A673 (cell line): ENCODE results near the gene TBC1D32. TPM values are rescaled to one million over a fixed set of nuclear protein-coding genes. Genes with fewer than 3 reads are reported as not detected.
A peak's percentile ranks its signal among the peaks of the same experiment; 100 is the strongest.

Experiments
- BruUV-seq: library from RNA; stranded (reverse); fragments of 400-500 nt; replicated peaks from 2 replicates; lab custom pipeline; 2021; lab: Mats Ljungman, UMichigan
- CTCF ChIA-PET: fragments of 300-600 bp; sonication (Branson Sonifier 250); formaldehyde crosslinking; loops from one replicate; lab custom pipeline; 2022; ENCODE audit warnings: antibody characterized with exemption; lab: Charles Lee
- POLR2A ChIA-PET: fragments of 300-600 bp; sonication (Branson Sonifier 250); formaldehyde crosslinking; loops from one replicate; lab custom pipeline; 2022; ENCODE audit warnings: antibody characterized with exemption; ENCODE audit not compliant: low non-redundant PET; lab: Charles Lee
- DNase-seq: peaks from one replicate; pipeline ENCODE4 v3.0.0-alpha.2; 2015; ENCODE audit warnings: low spot score
- H3K27ac ChIP-seq: fragments of 200-600 bp; sonication (generic); 2 replicates; pipeline ENCODE4 v1.5.1; 2016; ENCODE audit warnings: mixed run types, low read depth, mild to moderate bottlenecking, mixed read lengths, antibody characterized with exemption, low read length; ENCODE audit not compliant: poor library complexity, severe bottlenecking
- H3K27me3 ChIP-seq: fragments of 200-600 bp; sonication (generic); replicated peaks from 2 replicates; pipeline ENCODE4 v1.6.1; 2017; ENCODE audit warnings: mixed run types, low read depth, mild to moderate bottlenecking, mixed read lengths, antibody characterized with exemption, low read length; ENCODE audit not compliant: insufficient read depth, poor library complexity
- H3K36me3 ChIP-seq: fragments of 200-600 bp; sonication (generic); 2 replicates; pipeline ENCODE4 v1.6.1; 2016; ENCODE audit warnings: mixed run types, mild to moderate bottlenecking, mixed read lengths, antibody characterized with exemption, low read length; ENCODE audit not compliant: insufficient read depth, poor library complexity, severe bottlenecking
- H3K4me1 ChIP-seq: fragments of 200-600 bp; sonication (generic); 2 replicates; pipeline ENCODE4 v1.6.1; 2017; ENCODE audit warnings: mixed run types, mild to moderate bottlenecking, mixed read lengths, antibody characterized with exemption, low read length; ENCODE audit not compliant: insufficient read depth, poor library complexity, severe bottlenecking
- H3K4me3 ChIP-seq: fragments of 200-600 bp; sonication (generic); 2 replicates; pipeline ENCODE4 v1.5.1; 2016; ENCODE audit warnings: low read depth, mixed run types, mild to moderate bottlenecking, mixed read lengths, low read length; ENCODE audit not compliant: poor library complexity, severe bottlenecking
- H3K9me3 ChIP-seq: fragments of 200-600 bp; sonication (generic); 2 replicates; pipeline ENCODE4 v1.6.1; 2016; ENCODE audit warnings: mixed run types, low read depth, mild to moderate bottlenecking, mixed read lengths, antibody characterized with exemption, low read length; ENCODE audit not compliant: poor library complexity, severe bottlenecking
- CTCF ChIP-seq: fragments of 300-800, 200-600 bp; sonication (generic); conservative IDR thresholded peaks from 2 replicates; pipeline ENCODE4 v1.5.1; 2017; ENCODE audit warnings: low read depth, mild to moderate bottlenecking, antibody characterized with exemption, low read length, moderate library complexity, mixed read lengths
- EZH2 ChIP-seq: fragments of 200-600 bp; sonication (generic); IDR thresholded peaks from 2 replicates; pipeline ENCODE4 v1.6.1; 2017; ENCODE audit warnings: borderline replicate concordance, low read depth, mild to moderate bottlenecking, mixed read lengths, antibody characterized with exemption, low read length; ENCODE audit not compliant: poor library complexity, severe bottlenecking
- intact Hi-C: fragments of 100-400 bp; cut with micrococcal nuclease; formaldehyde crosslinking; loops from one replicate; pipeline ENCODE4 v1.10.0; 2022; ENCODE audit not compliant: unreplicated experiment
- total RNA-seq: library from RNA; stranded (reverse); gene quantifications from 2 replicates; pipeline ENCODE4 v1.2.3, GENCODE V29; 2021

TBC1D32 gene
- total RNA-seq, 1 experiment from 2014 or later: 10.4 TPM

- Histone ChIP-seq H3K36me3 (no peaks in the 10 kb centered on the region), H3K4me3 (no peak overlapping the region), H3K4me1 (peaks cover 20% of the 10 kb centered on the region), H3K9me3 (no peaks in the 10 kb centered on the region), H3K27me3 (no peaks in the 10 kb centered on the region), H3K27ac (no peak overlapping the region)
- TF ChIP-seq CTCF (no peak), EZH2 (no peak)
- DNase-seq: peak; percentile 69
- ChIA-PET POLR2A (no interaction called here), CTCF (no interaction called here)
- BruUV-seq: no TSS peak
- intact Hi-C loops: no loop called here
These were observed 59.5 kb downstream of the TBC1D32 start for GRCh38 chr6:121274666-121275295.

GRCh38 chr6:121263742-121264141, 70.5 kb downstream of the TBC1D32 start:
- Histone ChIP-seq H3K9me3 (no peaks in the 10 kb centered on the region), H3K27me3 (no peaks in the 10 kb centered on the region), H3K4me3 (no peak overlapping the region), H3K36me3 (no peaks in the 10 kb centered on the region), H3K27ac (no peak overlapping the region), H3K4me1 (peaks cover 4% of the 10 kb centered on the region)
- BruUV-seq: no TSS peak
- DNase-seq: no peak
- TF ChIP-seq EZH2: no peak
- no peak for TF ChIP-seq CTCF
- CTCF ChIA-PET: no interaction called here
- intact Hi-C loops: no loop called here
- POLR2A ChIA-PET: no interaction called here

GRCh38 chr6:121260651-121261102, 73.6 kb downstream of the TBC1D32 start:
- peak; percentile 72 for DNase-seq
- no peak overlapping the region for H3K27ac ChIP-seq
- H3K36me3 ChIP-seq: no peaks in the 10 kb centered on the region
- intact Hi-C loops: no loop called here
- TF ChIP-seq CTCF (no peak), EZH2 (no peak)
- no peaks in the 10 kb centered on the region for H3K9me3 ChIP-seq
- CTCF ChIA-PET: no interaction called here
- no TSS peak for BruUV-seq
- no peak overlapping the region for H3K4me3 ChIP-seq
- H3K27me3 ChIP-seq: no peaks in the 10 kb centered on the region
- H3K4me1 ChIP-seq: peaks cover 4% of the 10 kb centered on the region
- POLR2A ChIA-PET: no interaction called here
